Measurements from ENCODE around the gene CNOT11. TPM values are rescaled to one million over a fixed set of nuclear protein-coding genes. Genes with fewer than 3 reads are reported as not detected.
"Not testable (repeated sequence)": the region's sequence is repeated elsewhere in the genome, so short reads cannot be mapped to it uniquely, and the experiment has no call there.

CNOT11 gene
- total RNA-seq, 2 experiments from 2014 or later = 39.4 to 46.8 TPM

DNA sequence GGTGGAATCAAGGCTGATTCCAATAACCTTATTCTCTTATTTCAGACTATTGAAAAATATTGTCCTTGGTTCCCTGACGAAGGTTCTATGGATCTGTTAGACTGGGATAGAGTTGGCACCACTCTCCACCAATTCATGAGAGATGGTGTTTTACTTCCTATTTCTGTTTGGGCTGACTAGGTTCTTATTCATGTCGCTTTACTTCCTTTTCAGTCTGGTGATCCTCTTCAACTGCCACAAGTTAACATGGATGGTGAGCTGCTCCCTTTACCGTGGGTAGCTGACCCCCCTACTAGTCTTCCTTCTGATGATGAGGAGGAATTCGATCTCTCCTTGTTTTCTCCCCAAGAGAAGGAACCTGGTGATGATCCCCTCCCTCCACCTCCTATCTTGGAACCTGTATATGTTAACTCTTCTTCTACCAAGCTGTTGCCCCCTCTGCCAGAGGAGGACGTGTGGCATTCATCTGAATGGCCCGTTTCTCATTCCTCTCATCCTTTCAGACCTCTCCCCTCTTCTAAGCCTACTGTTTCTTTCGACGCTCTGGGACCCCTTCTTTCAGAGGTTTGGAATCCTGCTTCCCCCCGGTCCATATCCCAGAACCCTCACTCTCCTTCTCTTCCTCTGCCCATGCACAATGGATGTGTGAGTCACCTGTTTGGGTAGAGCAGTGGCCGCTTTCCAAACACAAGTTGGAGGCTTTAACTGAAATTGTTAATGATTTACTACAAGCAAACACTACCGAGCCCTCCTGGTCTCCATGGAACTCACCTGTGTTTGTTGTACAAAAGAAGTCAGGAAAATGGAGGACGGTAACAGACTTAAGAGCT lies 13.5 kb upstream of the CNOT11 start:
- DNase-seq (no peak), ATAC-seq (ENCODE audit: poor library complexity) (no peak)
- H3K36me3 ChIP-seq (ENCODE audit: insufficient read depth, low read length) = no peaks in the 10 kb centered on the region
- ChIA-PET CTCF (interaction anchor here (0.8 to 1.4 kb wide), 3 partner anchors 12 to 230 kb away, joined by 3 to 4 read pairs (median 4); no protein-coding TSS in a partner anchor), POLR2A (interaction anchor here (2.9 kb wide), 1 partner anchor 14 kb away, joined by 13 read pairs; the partner anchor contains the start of gene CNOT11)
- Mint-ChIP-seq H3K27ac (no peak overlapping the region), H3K4me1 (ENCODE audit: low read depth) (no peaks in the 10 kb centered on the region), H3K27me3 (no peaks in the 10 kb centered on the region), H3K9me3 (no peaks in the 10 kb centered on the region), H3K4me3 (no peak overlapping the region), H3K36me3 (ENCODE audit: low read depth) (no peaks in the 10 kb centered on the region)
- intact Hi-C loops (cut with DNase I, micrococcal nuclease) = no loop called here
- H3K4me3 ChIP-seq (ENCODE audit: low read length) = no peak overlapping the region
- TF ChIP-seq, protein P1, sequence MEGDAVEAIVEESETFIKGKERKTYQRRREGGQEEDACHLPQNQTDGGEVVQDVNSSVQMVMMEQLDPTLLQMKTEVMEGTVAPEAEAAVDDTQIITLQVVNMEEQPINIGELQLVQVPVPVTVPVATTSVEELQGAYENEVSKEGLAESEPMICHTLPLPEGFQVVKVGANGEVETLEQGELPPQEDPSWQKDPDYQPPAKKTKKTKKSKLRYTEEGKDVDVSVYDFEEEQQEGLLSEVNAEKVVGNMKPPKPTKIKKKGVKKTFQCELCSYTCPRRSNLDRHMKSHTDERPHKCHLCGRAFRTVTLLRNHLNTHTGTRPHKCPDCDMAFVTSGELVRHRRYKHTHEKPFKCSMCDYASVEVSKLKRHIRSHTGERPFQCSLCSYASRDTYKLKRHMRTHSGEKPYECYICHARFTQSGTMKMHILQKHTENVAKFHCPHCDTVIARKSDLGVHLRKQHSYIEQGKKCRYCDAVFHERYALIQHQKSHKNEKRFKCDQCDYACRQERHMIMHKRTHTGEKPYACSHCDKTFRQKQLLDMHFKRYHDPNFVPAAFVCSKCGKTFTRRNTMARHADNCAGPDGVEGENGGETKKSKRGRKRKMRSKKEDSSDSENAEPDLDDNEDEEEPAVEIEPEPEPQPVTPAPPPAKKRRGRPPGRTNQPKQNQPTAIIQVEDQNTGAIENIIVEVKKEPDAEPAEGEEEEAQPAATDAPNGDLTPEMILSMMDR (IDR thresholded peaks at IDR 0.05) = no peak
- H3K4me1 ChIP-seq (ENCODE audit: insufficient read depth, low read length) = no peaks in the 10 kb centered on the region
- H3K27ac ChIP-seq (ENCODE audit: low read depth in 1 of 2, low read length in 2 of 2) = no peak overlapping the region
- no peaks in the 10 kb centered on the region for H3K9me3 ChIP-seq (ENCODE audit: control insufficient read depth in 1 of 2, insufficient read depth in 1 of 2, low read length in 2 of 2)
- H3K27me3 ChIP-seq (ENCODE audit: control insufficient read depth in 1 of 2, insufficient read depth in 2 of 2, low read length in 2 of 2) = no peaks in the 10 kb centered on the region

DNA sequence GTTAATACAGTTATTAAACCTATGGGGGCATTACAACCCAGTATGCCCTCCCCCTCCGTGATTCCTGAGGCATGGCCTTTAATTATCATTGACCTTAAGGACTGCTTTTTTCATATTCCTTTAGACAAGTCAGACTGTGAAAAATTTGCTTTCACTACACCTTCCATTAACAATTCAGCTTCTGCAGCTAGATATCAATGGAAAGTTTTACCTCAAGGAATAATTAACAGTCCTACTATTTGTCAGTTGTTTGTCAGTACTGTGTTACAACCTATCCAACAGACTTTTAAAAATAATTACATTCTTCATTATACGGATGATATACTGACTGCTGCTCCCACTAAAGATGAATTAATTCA lies 12.9 kb upstream of the CNOT11 start:
- H3K4me1 Mint-ChIP-seq (ENCODE audit: low read depth); intact Hi-C loops (cut with DNase I, micrococcal nuclease); H3K27me3 Mint-ChIP-seq: not testable (repeated sequence)

DNA sequence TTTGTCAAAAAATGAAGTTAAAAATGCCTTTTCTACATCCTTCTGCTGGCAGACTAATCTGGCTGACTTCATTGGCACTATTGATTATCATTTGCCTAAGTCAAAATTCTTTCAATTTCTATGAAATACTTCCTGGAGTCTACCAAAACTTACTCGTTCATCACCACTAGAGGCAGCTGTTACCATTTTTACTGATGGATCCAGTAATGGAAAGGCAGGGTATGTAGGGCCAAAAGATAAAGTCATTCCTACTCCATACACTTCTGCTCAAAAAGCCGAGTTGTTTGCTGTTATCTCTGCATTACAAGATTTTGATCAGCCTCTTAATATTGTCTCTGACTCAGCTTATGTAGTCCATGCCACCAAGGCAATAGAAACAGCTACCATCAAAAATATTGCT lies 12.0 kb upstream of the CNOT11 start:
- ChIA-PET POLR2A (interaction anchor here (0.8 to 2.9 kb wide), 2 partner anchors 13 to 121 kb away, joined by 3 to 13 read pairs; partner anchors contain the start of gene CNOT11), CTCF (interaction anchor here (1.3 kb wide), 1 partner anchor 10 kb away, joined by 4 read pairs; no protein-coding TSS in a partner anchor)
- H3K4me1 ChIP-seq (ENCODE audit: insufficient read depth, low read length); H3K27me3 ChIP-seq (ENCODE audit: control insufficient read depth in 1 of 2, insufficient read depth in 2 of 2, low read length in 2 of 2); H3K4me1 Mint-ChIP-seq (ENCODE audit: low read depth); intact Hi-C loops (cut with DNase I, micrococcal nuclease); H3K9me3 Mint-ChIP-seq; H3K27ac Mint-ChIP-seq; ATAC-seq (ENCODE audit: poor library complexity); H3K36me3 ChIP-seq (ENCODE audit: insufficient read depth, low read length); H3K4me3 Mint-ChIP-seq; H3K36me3 Mint-ChIP-seq (ENCODE audit: low read depth); H3K27me3 Mint-ChIP-seq; H3K9me3 ChIP-seq (ENCODE audit: control insufficient read depth in 1 of 2, insufficient read depth in 1 of 2, low read length in 2 of 2); H3K4me3 ChIP-seq (ENCODE audit: low read length); H3K27ac ChIP-seq (ENCODE audit: low read depth in 1 of 2, low read length in 2 of 2): not testable (repeated sequence)
- peak in 3 of 14 experiments; percentile 40 to 49 (median 42) for DNase-seq
- TF ChIP-seq, protein P1 (IDR thresholded peaks at IDR 0.05) = peak; percentile 65

More for the DNA sequence above, 12.9 kb upstream of the CNOT11 start:
- not testable (repeated sequence) for H3K36me3 ChIP-seq (ENCODE audit: insufficient read depth, low read length); H3K4me3 Mint-ChIP-seq; H3K9me3 ChIP-seq (ENCODE audit: control insufficient read depth in 1 of 2, insufficient read depth in 1 of 2, low read length in 2 of 2); H3K27ac ChIP-seq (ENCODE audit: low read depth in 1 of 2, low read length in 2 of 2); DNase-seq; H3K36me3 Mint-ChIP-seq (ENCODE audit: low read depth); H3K27ac Mint-ChIP-seq; H3K27me3 ChIP-seq (ENCODE audit: control insufficient read depth in 1 of 2, insufficient read depth in 2 of 2, low read length in 2 of 2); H3K4me3 ChIP-seq (ENCODE audit: low read length); H3K4me1 ChIP-seq (ENCODE audit: insufficient read depth, low read length); H3K9me3 Mint-ChIP-seq; ATAC-seq (ENCODE audit: poor library complexity)
- CTCF ChIA-PET = interaction anchor here (0.8 to 1.4 kb wide), 3 partner anchors 11 to 231 kb away, joined by 3 to 4 read pairs (median 4); no protein-coding TSS in a partner anchor
- POLR2A ChIA-PET = interaction anchor here (2.9 kb wide), 1 partner anchor 14 kb away, joined by 13 read pairs; the partner anchor contains the start of gene CNOT11
